GM19397 (cell line): ENCODE measurements around the gene RAD51B.
A peak's percentile ranks its signal among the peaks of the same experiment; 100 is the strongest.
"Not testable (repeated sequence)": the region's sequence is repeated elsewhere in the genome, so short reads cannot be mapped to it uniquely, and the experiment has no call there.

ENCODE experiments used
- ATAC-seq: cut with Tn5 transposase; IDR thresholded peaks from one replicate; pipeline ENCODE4 v1.9.1; 2021; ENCODE audit warnings: mild to moderate bottlenecking, moderate library complexity; ENCODE audit not compliant: unreplicated experiment

The RAD51B gene

DNA sequence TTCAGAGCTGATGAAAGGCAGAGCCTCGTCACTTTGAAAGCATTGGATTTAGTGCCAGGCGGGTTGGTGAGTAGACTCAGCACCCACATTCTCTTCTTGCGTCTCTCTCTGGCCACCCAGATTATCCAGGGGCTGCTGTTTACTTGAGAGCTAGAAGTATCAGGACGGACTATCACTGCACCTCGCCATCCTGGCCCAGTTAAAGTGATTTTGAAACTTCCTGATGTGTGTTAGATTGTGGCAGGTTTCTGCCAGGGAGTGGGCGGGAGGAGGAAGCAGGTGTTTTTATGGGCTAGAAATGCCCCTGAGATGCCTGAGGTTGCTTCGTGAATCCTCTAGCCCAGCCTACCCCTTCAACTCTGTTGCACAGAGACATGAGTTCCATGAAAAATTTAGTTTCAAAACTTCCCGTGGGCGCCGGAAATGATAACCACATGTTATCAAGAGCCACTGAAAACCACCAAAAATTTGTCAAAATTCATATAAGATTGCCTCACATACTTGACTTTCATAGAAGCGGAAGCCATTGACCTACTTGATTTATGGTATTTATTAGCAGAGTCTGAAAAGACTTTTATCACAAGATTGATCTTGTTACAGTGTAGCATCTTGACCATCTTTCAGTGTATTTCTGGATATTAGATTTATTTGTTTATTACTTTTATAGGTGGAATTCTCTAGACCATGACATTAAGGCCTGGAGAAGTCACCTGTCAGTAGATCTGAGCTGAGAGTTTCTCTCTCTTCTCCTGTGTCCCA, 466.0 kb downstream of the RAD51B start:
- ATAC-seq: no peak

DNA sequence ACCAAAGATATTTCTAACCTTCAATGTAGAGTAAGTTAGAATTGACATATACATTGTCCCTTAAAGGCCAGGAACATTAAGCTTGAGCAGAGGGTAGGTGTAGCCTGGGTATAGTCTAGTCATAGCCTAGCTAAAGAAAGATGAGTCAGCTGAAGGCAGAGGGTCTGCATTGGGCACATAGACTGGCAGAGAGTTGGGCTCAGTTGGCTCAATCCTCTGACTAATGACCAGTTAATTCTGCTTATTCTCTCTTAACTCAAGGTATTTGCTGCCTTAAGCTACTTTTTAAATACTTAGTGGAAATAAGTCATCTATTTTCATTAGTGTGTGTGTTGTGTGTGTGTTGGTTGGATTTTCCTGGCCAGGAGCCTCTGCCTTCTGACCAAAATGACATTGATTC, 467.1 kb downstream of the RAD51B start:
- ATAC-seq: no peak

DNA sequence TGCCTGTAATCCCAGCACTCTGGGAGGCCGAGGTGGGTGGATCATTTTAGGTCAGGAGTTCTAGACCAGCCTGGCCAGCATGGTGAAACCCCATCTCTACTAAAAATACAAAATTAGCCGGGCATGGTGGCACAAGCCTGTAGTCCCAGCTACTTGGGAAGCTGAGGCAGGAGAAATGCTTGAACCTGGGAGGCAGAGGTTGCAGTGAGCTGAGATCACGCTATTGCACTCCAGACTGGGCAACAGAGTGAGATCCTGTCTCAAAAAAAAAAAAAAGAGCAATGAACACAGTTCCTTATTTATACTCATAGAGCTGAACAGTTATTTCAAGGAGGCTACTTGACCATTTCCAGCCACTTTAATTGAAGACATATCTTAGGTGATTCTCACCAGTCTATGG, 469.9 kb downstream of the RAD51B start:
- ATAC-seq: not testable (repeated sequence)

DNA sequence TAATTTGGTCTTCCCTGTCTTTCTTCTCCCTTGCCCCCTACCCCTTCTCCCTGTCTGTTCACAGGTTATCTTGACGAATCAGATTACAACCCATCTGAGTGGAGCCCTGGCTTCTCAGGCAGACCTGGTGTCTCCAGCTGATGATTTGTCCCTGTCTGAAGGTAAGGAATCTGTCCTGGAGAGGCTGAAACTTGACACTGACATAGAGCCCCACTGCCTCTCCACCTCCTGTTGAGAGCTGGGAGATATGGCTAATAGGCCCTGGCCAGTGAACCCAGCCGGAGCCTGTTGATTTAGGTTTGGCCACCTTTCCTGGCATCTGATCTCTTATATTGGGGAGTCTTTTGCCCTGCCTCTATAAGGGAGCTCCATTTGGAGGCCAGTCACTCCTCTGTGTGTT, 472.2 kb downstream of the RAD51B start:
- no peak for ATAC-seq

DNA sequence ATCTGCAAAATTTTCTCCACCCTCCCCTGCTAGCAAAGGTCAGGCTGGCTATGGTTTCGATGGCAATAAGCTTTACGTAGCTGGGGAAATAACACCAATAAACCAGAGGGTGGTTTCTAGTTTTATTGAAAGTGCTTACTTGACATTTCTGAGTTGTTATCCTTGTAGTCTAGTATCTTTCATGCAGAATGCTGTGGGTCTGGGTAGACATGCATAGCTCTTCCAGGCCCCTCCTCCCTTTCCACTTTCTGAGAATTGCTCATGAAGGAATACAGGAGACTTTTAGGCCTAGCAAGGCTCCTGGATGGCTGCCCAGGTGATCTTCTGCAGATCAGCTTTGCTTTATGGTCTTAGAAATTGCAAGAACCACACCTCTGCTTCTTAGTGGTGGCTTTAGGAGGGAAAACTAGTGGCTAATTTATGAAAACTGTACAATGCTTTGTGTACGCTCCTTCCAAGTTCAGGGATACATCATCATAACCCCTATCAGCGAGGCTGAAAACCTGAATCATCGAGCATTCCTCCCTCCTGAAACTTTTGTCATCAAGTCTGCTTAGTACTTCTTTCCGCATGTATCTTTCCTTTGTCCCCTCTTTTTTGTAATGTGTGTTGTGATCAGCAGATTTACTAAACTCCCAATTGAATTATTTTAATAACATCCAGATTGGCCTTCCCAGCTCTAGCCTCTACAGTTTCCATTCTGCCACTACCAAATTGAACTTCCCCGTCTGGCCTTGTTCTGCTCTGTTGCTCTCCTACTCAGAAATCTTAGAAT, 473.0 kb downstream of the RAD51B start:
- ATAC-seq: no peak

DNA sequence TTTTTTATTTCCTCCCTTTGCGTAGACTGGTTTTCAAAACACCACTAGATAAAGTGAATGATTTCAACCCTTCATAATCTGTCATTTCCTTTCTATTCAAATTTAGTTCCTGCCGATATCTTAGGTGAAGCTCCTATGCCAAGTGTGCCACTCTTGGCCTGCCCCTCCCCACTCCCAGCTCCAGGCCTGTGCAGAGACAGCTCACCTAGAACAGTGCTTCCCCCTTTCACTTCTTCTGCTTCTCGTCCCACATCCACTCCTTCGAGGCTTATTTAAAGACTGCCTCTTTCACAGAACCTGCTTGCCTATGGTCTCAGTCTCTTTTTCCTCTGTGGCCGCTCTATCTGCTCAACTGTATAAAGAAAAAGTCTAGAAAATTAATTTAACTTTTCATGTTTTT, 473.8 kb downstream of the RAD51B start:
- no peak for ATAC-seq

DNA sequence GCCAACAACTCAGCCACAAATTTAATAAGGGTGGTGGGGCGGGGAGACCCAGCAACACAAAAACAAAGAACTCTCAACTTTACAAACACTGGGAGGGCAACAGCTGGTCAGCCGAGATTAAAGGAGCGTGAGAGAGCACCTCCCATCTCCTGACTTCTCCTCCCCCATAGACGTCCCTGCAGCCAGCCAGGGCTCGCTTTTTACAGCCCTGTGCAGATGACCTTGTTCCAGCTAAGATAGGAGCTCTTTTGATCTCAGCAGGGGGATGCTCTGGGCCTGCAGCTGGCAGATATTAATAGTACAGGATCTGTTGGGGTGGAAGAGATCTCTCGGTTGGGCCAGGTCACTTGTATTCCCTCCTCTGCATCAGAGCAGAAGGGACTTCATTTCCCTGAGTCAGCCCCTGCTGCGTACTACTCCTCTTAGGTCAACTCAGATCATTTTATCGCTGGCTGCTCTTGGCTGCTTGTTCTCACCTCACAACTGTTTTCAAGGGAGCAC, 475.8 kb downstream of the RAD51B start:
- no peak for ATAC-seq

DNA sequence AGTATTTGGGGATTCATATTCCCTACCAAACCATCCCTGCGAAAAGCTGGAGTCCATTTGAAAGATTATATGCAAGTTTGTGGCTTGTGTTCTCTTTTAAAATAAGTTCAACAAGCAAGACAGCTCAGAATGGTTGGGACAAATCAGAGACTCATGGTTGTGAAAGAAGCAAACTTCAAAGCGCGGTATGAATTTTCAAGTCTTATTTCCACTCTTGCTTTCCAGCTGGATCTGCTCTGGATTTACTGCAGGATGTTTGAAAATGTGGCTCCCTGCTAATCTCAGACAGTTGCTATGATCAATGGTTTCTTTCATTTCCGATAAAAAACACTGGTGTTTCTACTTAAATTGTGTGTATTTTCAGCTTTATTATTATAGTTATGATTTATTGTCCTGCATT, 477.5 kb downstream of the RAD51B start:
- ATAC-seq: no peak

DNA sequence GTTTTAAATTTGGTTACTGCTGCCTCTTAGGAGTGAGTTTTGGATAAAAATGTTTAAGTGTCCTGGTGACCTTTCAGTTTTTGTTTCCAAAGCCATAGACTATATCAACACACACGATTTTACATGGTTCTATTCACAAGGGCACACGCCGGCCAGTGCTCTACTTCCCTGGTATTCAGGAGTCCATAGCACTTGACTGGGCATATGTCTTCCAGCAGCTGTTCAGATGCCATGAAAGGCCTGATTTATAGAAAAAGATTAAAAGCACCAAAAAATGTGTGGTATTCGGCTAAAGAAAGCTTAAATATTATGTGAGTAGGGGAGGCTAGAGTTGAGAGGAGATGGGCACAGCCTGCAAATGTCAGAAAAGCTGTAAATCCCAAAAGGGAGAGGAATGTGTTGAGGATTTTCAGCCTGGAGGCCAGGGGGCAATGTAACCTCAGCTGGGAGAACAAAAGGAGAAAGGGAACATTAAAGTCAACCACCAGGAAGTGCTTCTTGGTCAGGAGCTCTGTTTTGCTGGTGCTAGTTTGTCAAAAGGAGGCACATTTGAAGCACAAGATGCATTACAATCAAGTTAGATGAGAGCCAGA, 478.4 kb downstream of the RAD51B start:
- no peak for ATAC-seq

DNA sequence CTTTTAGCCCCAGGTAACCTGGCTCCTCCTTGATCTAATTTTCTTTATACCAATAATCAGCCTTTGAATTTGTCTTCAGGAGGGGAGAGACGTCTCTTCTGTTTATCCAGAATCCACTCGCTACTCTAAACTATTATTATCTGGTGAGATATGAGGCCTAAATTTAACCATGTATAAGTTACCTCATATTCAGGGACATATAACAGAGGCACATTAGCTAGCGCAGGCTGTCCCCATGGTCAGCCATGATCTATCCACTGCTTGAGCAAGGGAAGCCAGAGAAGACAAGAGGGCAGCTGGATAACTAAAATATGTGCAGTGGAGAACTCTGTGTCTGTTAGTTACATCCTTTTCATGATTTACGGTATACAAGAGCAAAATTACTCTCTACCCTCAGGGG, 481.0 kb downstream of the RAD51B start:
- ATAC-seq: no peak

DNA sequence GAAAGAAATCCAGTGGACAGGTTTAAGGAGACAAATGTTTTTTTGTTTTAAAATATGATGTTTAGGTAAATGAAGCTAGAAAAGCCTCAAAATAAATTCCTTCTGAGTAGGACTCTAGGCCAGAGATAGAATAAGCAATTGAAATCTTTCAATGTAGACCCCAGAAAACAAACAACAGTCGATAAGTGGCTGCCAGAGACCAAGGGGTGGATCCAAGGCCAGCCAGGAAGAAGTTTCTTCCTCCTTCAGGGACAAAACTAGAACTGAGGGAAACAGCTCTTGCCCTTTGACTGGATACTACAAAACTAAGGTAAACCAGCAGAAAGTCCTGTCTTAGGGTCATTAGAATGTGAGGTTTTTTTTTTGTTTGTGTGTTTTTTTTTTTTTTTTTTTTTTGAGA, 481.6 kb downstream of the RAD51B start:
- no peak for ATAC-seq

DNA sequence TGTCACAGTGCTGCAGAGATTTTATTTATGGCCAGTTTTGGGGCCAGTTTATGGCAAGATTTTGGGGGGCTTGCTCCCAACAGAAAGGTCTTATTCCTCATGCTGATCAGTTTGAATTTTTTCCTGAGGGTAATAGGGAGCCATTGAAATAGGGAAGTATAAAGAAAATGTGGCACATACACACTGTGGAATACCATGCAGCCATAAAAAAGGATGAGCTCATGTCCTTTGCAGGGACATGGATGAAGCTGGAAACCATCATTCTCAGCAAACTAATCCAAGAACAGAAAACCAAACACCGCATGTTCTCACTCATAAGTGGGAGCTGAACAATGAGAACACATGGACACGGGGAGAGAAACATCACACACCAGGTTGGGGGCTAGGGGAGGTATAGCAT, 483.4 kb downstream of the RAD51B start:
- ATAC-seq: not testable (repeated sequence)

DNA sequence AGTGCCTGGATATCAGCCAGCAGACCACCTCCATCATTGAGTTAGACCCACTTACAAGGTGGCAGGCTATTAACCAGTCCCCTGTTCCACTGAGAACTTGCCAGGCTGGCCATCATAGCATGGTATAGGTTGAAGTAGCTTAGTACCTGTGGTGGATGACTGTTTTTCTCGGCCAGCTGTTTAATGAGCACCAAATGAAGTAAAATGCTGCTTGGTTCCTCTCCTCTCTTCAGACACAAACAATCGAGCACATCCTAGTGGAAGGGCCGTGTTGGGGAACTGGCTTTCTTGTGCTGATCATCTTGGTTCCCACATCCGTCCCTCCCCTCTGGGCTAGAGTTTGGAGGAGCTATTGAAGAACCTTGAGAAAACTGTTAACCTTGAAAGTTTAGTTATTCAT, 486.2 kb downstream of the RAD51B start:
- ATAC-seq: peak; percentile 26

DNA sequence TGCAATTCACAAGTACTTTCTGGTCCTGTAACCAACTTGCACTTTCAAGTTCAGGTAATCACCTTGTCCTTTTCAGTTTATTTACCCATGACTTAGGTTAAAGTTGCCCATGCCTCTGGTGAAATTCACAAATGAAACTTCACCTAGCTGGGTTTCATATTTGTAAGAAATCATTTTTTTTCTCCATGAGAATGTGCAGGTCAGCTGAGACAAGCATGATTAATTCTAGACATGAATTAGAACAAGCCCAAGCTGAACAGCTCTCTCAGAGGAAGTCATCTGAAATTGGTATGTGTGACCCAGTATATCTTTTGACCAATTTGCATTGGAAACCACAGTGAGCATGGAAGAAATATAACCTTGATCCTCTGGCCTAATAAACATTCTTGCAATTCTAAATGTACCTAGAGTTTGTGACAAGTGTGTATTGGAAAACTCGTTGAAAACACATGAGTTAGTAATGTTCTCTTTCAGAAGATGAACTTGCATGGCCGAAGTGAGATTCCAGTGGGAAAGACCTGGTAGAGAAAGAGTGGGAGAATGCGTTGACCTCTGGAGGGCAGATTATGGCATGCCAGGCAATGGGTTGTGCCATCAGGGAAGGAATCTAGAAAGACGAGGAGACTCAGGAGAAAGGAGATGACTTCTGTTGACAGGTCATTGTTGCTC, 486.8 kb downstream of the RAD51B start:
- ATAC-seq: peak; percentile 62

DNA sequence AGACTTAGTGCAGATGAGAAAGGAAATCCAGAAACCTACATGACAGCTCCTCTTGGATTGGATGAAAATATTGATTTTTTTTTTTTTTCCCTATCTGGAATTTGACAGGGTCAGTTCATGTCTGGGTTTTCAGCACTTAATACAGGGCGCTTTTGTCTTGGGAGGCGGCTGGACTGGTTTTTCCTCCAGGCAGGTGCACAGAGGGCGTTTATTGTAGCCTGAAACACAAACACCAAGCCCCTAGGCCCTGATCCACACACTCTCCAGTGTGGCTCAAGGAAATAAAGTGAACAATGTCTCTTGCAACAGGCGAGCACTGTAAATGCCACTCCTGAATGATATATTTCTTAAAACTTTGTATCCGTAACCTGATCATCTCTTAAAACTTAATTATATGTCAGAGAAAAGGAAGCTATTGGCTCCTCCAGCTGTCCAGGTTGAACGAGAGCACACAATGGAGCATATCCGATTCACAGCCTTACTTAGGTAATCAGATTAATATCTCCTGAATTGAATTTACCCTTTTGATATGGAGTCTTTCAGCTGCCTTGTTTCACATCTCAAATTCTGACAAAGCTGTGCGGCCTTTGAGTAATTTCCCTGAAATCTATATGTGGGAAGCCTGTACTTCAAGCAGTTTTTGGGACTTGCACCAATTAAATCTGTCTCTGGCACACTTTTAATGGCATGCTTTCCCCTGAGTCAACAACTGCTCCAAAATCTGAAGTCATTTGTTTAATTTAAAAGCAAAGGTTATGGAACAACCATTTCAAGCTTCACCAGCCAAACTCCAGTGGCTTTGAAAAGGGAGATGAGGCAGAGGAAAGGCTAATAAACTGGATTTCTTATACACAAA, 487.6 kb downstream of the RAD51B start:
- no peak for ATAC-seq

DNA sequence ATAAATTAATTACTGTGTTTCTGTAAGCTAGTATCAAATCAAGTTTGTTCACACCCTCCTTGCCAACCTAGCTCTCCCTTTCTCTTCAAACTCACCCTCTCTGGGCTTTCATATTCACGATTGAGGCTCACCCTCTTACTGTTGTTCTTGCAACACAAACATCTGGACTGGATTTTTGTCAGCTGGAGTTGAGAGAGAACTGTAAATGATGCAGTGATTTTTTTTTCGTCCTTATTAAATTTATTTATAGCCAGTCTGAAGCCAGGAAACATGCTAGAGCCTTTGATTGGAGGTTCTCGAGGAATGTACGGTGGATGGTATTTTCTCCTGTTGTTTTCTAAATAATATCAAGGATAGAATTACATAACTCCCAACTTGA, 488.2 kb downstream of the RAD51B start:
- ATAC-seq: no peak

DNA sequence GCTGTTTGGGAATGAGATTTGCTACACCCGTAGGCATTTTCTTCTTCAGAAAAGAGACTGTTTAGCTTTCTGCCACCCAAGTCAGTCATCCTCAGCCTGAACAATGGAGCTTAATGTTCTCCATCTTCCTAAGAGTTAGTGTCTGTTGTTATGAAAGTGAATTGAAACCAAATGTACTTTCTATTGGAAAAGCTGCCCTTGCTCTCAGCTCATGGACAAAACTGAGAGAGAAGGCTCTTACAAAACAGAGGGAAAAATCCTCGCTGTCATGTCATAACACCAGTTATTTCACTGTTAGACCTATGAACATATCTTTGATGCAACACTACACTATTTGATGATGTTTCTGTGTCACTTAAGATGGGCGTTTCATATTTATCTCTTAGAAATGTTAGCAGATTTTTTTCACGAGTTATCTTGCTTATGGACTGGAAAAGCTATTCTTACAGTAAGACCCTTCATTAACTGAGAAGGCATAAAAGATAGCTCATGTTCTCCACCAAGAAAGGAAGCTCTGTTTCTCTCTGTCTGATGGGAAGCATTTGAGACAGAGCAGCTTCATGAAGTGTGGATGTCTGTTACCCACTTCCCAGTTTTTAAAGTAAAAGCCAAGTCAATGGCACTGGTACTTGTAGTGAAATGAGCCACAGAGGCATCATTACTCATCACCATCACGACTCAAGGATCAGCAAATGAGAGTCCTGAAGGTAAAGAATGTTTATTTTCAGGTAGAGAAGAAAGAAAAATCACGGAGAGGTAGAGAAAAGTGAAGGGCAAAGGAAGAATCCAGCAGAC, 489.3 kb downstream of the RAD51B start:
- no peak for ATAC-seq

DNA sequence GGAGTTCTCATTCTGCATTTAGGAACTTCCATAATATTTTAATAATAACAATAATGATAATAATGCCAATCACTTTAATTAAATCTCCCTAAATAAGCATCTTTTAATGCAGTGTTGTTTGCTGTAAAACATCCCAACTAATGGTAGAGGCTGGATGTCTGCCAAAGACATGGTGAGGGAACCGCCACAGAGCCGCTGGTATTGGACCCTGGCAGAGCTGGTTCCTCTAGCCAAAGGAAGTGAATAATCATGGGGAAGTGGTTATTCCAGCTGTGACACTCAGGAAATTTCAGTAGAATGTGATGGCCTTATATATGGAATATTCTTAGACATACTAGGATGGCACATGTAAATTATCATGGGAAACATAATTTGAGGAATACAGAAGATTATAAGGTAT, 490.0 kb downstream of the RAD51B start:
- no peak for ATAC-seq

DNA sequence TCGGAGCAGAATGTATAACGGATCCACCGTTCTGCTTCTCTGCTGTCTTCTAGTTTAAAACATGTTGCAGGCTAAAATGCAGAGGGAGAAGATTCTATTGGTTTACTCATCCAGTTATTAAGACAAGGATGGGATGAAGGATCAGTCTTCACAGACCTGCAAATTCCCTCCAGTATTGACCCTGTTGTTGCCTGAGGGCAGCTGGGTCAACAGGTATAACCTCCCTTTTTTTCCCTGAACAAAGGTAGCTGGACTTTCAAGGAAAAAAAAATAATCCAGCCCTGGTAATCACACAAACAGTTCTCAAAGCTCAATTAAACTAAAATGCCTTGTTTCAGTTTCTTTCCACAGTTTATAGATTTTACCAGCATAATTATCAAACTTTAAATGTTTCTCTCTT, 492.7 kb downstream of the RAD51B start:
- no peak for ATAC-seq
